Measurements from ENCODE around the gene FCRL3.

The FCRL3 gene

GRCh38 chr1:157704878-157705277 lies 4.3 kb upstream of the FCRL3 start:
- H3K4me3 ChIP-seq (ENCODE audit: control insufficient read depth, low read depth, low read length), result no peak overlapping the region
- DNase-seq (ENCODE audit: low read depth), result no peak
- no peak for TF ChIP-seq CTCF (IDR thresholded peaks at IDR 0.05; ENCODE audit: control insufficient read depth, insufficient read depth, low read depth, low read length, missing control alignments)

GRCh38 chr1:157703981-157704380 lies 3.4 kb upstream of the FCRL3 start:
- H3K4me3 ChIP-seq (ENCODE audit: control insufficient read depth, low read depth, low read length), result no peak overlapping the region
- TF ChIP-seq CTCF (IDR thresholded peaks at IDR 0.05; ENCODE audit: control insufficient read depth, insufficient read depth, low read depth, low read length, missing control alignments), result no peak
- no peak for DNase-seq (ENCODE audit: low read depth)

GRCh38 chr1:157702308-157702825 lies 1.8 kb upstream of the FCRL3 start:
- no peak for DNase-seq (ENCODE audit: low read depth)
- H3K4me3 ChIP-seq (ENCODE audit: control insufficient read depth, low read depth, low read length), result no peak overlapping the region
- no peak for TF ChIP-seq CTCF (IDR thresholded peaks at IDR 0.05; ENCODE audit: control insufficient read depth, insufficient read depth, low read depth, low read length, missing control alignments)

GRCh38 chr1:157700305-157700704 lies 264 bp downstream of the FCRL3 start:
- DNase-seq (ENCODE audit: low read depth), result no peak
- no peak overlapping the region for H3K4me3 ChIP-seq (ENCODE audit: control insufficient read depth, low read depth, low read length)
- no peak for TF ChIP-seq CTCF (IDR thresholded peaks at IDR 0.05; ENCODE audit: control insufficient read depth, insufficient read depth, low read depth, low read length, missing control alignments)

GRCh38 chr1:157697781-157698569 lies 2.6 kb downstream of the FCRL3 start:
- no peak for TF ChIP-seq CTCF (IDR thresholded peaks at IDR 0.05; ENCODE audit: control insufficient read depth, insufficient read depth, low read depth, low read length, missing control alignments)
- no peak for DNase-seq (ENCODE audit: low read depth)
- H3K4me3 ChIP-seq (ENCODE audit: control insufficient read depth, low read depth, low read length), result no peak overlapping the region

GRCh38 chr1:157696966-157697628 lies 3.5 kb downstream of the FCRL3 start:
- no peak for TF ChIP-seq CTCF (IDR thresholded peaks at IDR 0.05; ENCODE audit: control insufficient read depth, insufficient read depth, low read depth, low read length, missing control alignments)
- H3K4me3 ChIP-seq (ENCODE audit: control insufficient read depth, low read depth, low read length), result no peak overlapping the region
- no peak for DNase-seq (ENCODE audit: low read depth)
